Measurements from ENCODE around the gene CXCR3. TPM values are rescaled to one million over a fixed set of nuclear protein-coding genes. Genes with fewer than 3 reads are reported as not detected.

Gene CXCR3
- total RNA-seq, result 0.12 TPM

GRCh38 chrX:71618303-71618721 lies at the start of gene CXCR3:
TSS of gene CXCR3 (minus strand) at chrX:71618511. CDS start at chrX:71618449, 62 bp downstream.

GRCh38 chrX:71667328-71668247 lies 49.3 kb upstream of the CXCR3 start, which contains the start of gene LOC101059915:
TSS of gene LOC101059915 (plus strand) at chrX:71667546.

GRCh38 chrX:71578253-71579135 lies 39.8 kb downstream of the CXCR3 start, which contains the start of gene GCNA:
TSS of gene GCNA (plus strand) at chrX:71578437. CDS start at chrX:71580822, 2,385 bp downstream.

Other genes with a start within 250 kb of the CXCR3 start
- 279 TPM for gene OGT, start 85.4 kb downstream of the CXCR3 start, total RNA-seq
- 2.6 TPM for gene GCNA, start 40.1 kb downstream of the CXCR3 start, total RNA-seq
- gene CXorf49, start 99.8 kb upstream of the CXCR3 start, total RNA-seq, result not detected
- gene CXorf49B, start 144.8 kb upstream of the CXCR3 start, total RNA-seq, result not detected

All from metanephros (tissue), 1 donor.